HEK293 (cell line): ENCODE measurements around the gene PCDHGC5.

ENCODE experiments used
- GLI2 ChIP-seq: fragments of 450-650 bp; formaldehyde crosslinking; IDR thresholded peaks from 2 replicates; pipeline ENCODE4; 2017; ENCODE audit warnings: missing biosample characterization, missing genetic modification characterization, low read depth, borderline replicate concordance
- KLF9 ChIP-seq: fragments of 450-650 bp; formaldehyde crosslinking; IDR thresholded peaks from 2 replicates; pipeline ENCODE4 v1.5.1; 2016; ENCODE audit warnings: missing biosample characterization, missing genetic modification characterization, low read depth
- MYNN ChIP-seq: fragments of 450-650 bp; formaldehyde crosslinking; IDR thresholded peaks from 2 replicates; pipeline ENCODE4 v1.5.1; 2016; ENCODE audit warnings: missing biosample characterization, missing genetic modification characterization, borderline replicate concordance
- REST ChIP-seq: fragments of 450-650 bp; formaldehyde crosslinking; IDR thresholded peaks from 2 replicates; pipeline ENCODE4 v1.5.1; 2016; ENCODE audit warnings: missing biosample characterization, missing genetic modification characterization
- ZBTB1 ChIP-seq: fragments of 450-650 bp; formaldehyde crosslinking; IDR thresholded peaks from 2 replicates; pipeline ENCODE4 v1.5.1; 2016; ENCODE audit warnings: missing biosample characterization, missing genetic modification characterization
- ZBTB17 ChIP-seq: fragments of 450-650 bp; formaldehyde crosslinking; IDR thresholded peaks from 2 replicates; pipeline ENCODE4 v1.5.1; 2016; ENCODE audit warnings: missing biosample characterization, missing genetic modification characterization
- ZNF114 ChIP-seq: fragments of 450-650 bp; formaldehyde crosslinking; IDR thresholded peaks from 2 replicates; pipeline ENCODE4 v1.5.0; 2017; ENCODE audit warnings: missing biosample characterization, missing genetic modification characterization
- ZNF132 ChIP-seq: fragments of 450-650 bp; formaldehyde crosslinking; IDR thresholded peaks from 2 replicates; pipeline ENCODE4 v1.5.1; 2017; ENCODE audit warnings: missing biosample characterization, missing genetic modification characterization, borderline replicate concordance
- ZNF169 ChIP-seq: fragments of 450-650 bp; formaldehyde crosslinking; IDR thresholded peaks from 2 replicates; pipeline ENCODE4 v1.5.1; 2016; ENCODE audit warnings: missing biosample characterization, missing genetic modification characterization
- ZNF2 ChIP-seq: fragments of 450-650 bp; formaldehyde crosslinking; IDR thresholded peaks from 2 replicates; pipeline ENCODE4 v1.5.1; 2016; ENCODE audit warnings: missing biosample characterization, missing genetic modification characterization
- ZNF26 ChIP-seq: fragments of 450-650 bp; formaldehyde crosslinking; IDR thresholded peaks from 2 replicates; pipeline ENCODE4 v1.5.1; 2016; ENCODE audit warnings: missing biosample characterization, missing genetic modification characterization
- ZNF292 ChIP-seq: fragments of 450-650 bp; formaldehyde crosslinking; IDR thresholded peaks from 2 replicates; pipeline ENCODE4 v1.5.1; 2016; ENCODE audit warnings: low read depth, missing biosample characterization, missing genetic modification characterization, borderline replicate concordance
- ZNF302 ChIP-seq: fragments of 450-650 bp; formaldehyde crosslinking; IDR thresholded peaks from 2 replicates; pipeline ENCODE4 v1.5.1; 2016; ENCODE audit warnings: missing biosample characterization, missing genetic modification characterization, low read depth
- ZNF366 ChIP-seq: fragments of 450-650 bp; formaldehyde crosslinking; conservative IDR thresholded peaks from 2 replicates; pipeline ENCODE4 v1.5.1; 2016; ENCODE audit warnings: missing biosample characterization, missing genetic modification characterization
- ZNF391 ChIP-seq: fragments of 450-650 bp; formaldehyde crosslinking; IDR thresholded peaks from 2 replicates; pipeline ENCODE4 v1.5.1; 2016; ENCODE audit warnings: low read depth, missing biosample characterization, missing genetic modification characterization, borderline replicate concordance
- ZNF510 ChIP-seq: fragments of 450-650 bp; formaldehyde crosslinking; IDR thresholded peaks from 2 replicates; pipeline ENCODE4 v1.5.1; 2018; ENCODE audit warnings: mild to moderate bottlenecking, missing genetic modification characterization, missing biosample characterization; ENCODE audit not compliant: insufficient replicate concordance
- ZNF529 ChIP-seq: fragments of 450-650 bp; formaldehyde crosslinking; IDR thresholded peaks from 2 replicates; pipeline ENCODE4 v1.5.1; 2017; ENCODE audit warnings: missing genetic modification characterization, missing biosample characterization; ENCODE audit not compliant: insufficient replicate concordance
- ZNF555 ChIP-seq: fragments of 450-650 bp; formaldehyde crosslinking; conservative IDR thresholded peaks from 2 replicates; pipeline ENCODE4 v1.5.1; 2017; ENCODE audit warnings: missing biosample characterization, mild to moderate bottlenecking, missing genetic modification characterization, inconsistent platforms
- ZNF560 ChIP-seq: fragments of 450-650 bp; formaldehyde crosslinking; IDR thresholded peaks from 2 replicates; pipeline ENCODE4 v1.5.1; 2017; ENCODE audit warnings: missing biosample characterization, missing genetic modification characterization, borderline replicate concordance
- ZNF571 ChIP-seq: fragments of 450-650 bp; formaldehyde crosslinking; IDR thresholded peaks from 2 replicates; pipeline ENCODE4 v1.5.0; 2017; ENCODE audit warnings: missing biosample characterization, missing genetic modification characterization
- ZNF585B ChIP-seq: fragments of 450-650 bp; formaldehyde crosslinking; IDR thresholded peaks from 2 replicates; pipeline ENCODE4 v1.5.1; 2016; ENCODE audit warnings: missing biosample characterization, missing genetic modification characterization
- ZNF610 ChIP-seq: fragments of 450-650 bp; formaldehyde crosslinking; IDR thresholded peaks from 2 replicates; pipeline ENCODE4 v1.5.1; 2016; ENCODE audit warnings: missing biosample characterization, missing genetic modification characterization, borderline replicate concordance
- ZNF639 ChIP-seq: fragments of 450-650 bp; formaldehyde crosslinking; IDR thresholded peaks from 2 replicates; pipeline ENCODE4 v1.5.1; 2016; ENCODE audit warnings: missing biosample characterization, missing genetic modification characterization
- ZNF677 ChIP-seq: fragments of 450-650 bp; IDR thresholded peaks from 2 replicates; pipeline ENCODE4 v1.5.0; 2018; ENCODE audit warnings: missing biosample characterization, mild to moderate bottlenecking, missing genetic modification characterization, moderate library complexity
- ZNF785 ChIP-seq: fragments of 450-650 bp; formaldehyde crosslinking; IDR thresholded peaks from 2 replicates; pipeline ENCODE4 v1.5.1; 2016; ENCODE audit warnings: missing biosample characterization, missing genetic modification characterization
- TF ChIP-seq, protein P1 (sequence below): fragments of 450-650 bp; formaldehyde crosslinking; IDR thresholded peaks from 2 replicates; pipeline ENCODE4 v1.5.1; 2017; ENCODE audit warnings: missing biosample characterization, missing genetic modification characterization
- TF ChIP-seq, protein P2 (sequence below): fragments of 450-650 bp; formaldehyde crosslinking; IDR thresholded peaks from 2 replicates; pipeline ENCODE4 v1.5.1; 2016; ENCODE audit warnings: missing biosample characterization, missing genetic modification characterization, borderline replicate concordance

The PCDHGC5 gene

GRCh38 chr5:141524604-141525597 lies 36.0 kb downstream of the PCDHGC5 start (continued):
- TF ChIP-seq KLF9 = no peak
- TF ChIP-seq ZNF169 (tag by site-specific recombination) = no peak
- no peak for TF ChIP-seq ZBTB1 (tag by site-specific recombination)
- TF ChIP-seq ZBTB17 = peak; percentile 36
- no peak for TF ChIP-seq ZNF610 (tag by site-specific recombination)
- TF ChIP-seq, protein P1, sequence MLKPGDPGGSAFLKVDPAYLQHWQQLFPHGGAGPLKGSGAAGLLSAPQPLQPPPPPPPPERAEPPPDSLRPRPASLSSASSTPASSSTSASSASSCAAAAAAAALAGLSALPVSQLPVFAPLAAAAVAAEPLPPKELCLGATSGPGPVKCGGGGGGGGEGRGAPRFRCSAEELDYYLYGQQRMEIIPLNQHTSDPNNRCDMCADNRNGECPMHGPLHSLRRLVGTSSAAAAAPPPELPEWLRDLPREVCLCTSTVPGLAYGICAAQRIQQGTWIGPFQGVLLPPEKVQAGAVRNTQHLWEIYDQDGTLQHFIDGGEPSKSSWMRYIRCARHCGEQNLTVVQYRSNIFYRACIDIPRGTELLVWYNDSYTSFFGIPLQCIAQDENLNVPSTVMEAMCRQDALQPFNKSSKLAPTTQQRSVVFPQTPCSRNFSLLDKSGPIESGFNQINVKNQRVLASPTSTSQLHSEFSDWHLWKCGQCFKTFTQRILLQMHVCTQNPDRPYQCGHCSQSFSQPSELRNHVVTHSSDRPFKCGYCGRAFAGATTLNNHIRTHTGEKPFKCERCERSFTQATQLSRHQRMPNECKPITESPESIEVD (tag by site-specific recombination) = no peak
- no peak for TF ChIP-seq ZNF510 (tag by site-specific recombination)
- TF ChIP-seq ZNF302 = no peak
- no peak for TF ChIP-seq ZNF132
- no peak for TF ChIP-seq REST (tag by site-specific recombination)
- TF ChIP-seq ZNF571 (tag by site-specific recombination) = no peak
- no peak for TF ChIP-seq ZNF785 (tag by site-specific recombination)
- TF ChIP-seq, protein P2, sequence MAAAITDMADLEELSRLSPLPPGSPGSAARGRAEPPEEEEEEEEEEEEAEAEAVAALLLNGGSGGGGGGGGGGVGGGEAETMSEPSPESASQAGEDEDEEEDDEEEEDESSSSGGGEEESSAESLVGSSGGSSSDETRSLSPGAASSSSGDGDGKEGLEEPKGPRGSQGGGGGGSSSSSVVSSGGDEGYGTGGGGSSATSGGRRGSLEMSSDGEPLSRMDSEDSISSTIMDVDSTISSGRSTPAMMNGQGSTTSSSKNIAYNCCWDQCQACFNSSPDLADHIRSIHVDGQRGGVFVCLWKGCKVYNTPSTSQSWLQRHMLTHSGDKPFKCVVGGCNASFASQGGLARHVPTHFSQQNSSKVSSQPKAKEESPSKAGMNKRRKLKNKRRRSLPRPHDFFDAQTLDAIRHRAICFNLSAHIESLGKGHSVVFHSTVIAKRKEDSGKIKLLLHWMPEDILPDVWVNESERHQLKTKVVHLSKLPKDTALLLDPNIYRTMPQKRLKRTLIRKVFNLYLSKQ = no peak
- no peak for TF ChIP-seq ZNF529 (tag by site-specific recombination)
- no peak for TF ChIP-seq ZNF560 (tag by site-specific recombination)
- TF ChIP-seq ZNF26 (tag by site-specific recombination) = no peak
- no peak for TF ChIP-seq ZNF677 (tag by site-specific recombination)
- no peak for TF ChIP-seq ZNF555
- no peak for TF ChIP-seq MYNN (tag by site-specific recombination)
- TF ChIP-seq ZNF585B (tag by site-specific recombination) = no peak
- no peak for TF ChIP-seq ZNF114
- TF ChIP-seq ZNF391 (tag by site-specific recombination) = no peak
- TF ChIP-seq ZNF639 (tag by site-specific recombination) = no peak
- TF ChIP-seq ZNF292 (tag by site-specific recombination) = no peak
- TF ChIP-seq GLI2 (tag by site-specific recombination) = no peak
- TF ChIP-seq ZNF2 (tag by site-specific recombination) = peak; percentile 83; the same call in 1 of the 2 replicates
- TF ChIP-seq ZNF366 (tag by site-specific recombination) = no peak
